ENCODE results near the gene BTBD7.

The BTBD7 gene

GRCh38 chr14:93330609-93331000 lies 2.2 kb downstream of the BTBD7 start:
- DNase-seq, result no peak

GRCh38 chr14:93329965-93330608 lies 2.7 kb downstream of the BTBD7 start:
- no peak for DNase-seq

- no peak for DNase-seq
Observed at GRCh38 chr14:93328546-93328945, 4.3 kb downstream of the BTBD7 start.

GRCh38 chr14:93326196-93326595 lies 6.6 kb downstream of the BTBD7 start:
- DNase-seq, result no peak

GRCh38 chr14:93323600-93324174 lies 9.1 kb downstream of the BTBD7 start:
- DNase-seq, result no peak

GRCh38 chr14:93322929-93323599 lies 9.8 kb downstream of the BTBD7 start:
- DNase-seq, result peak; percentile 81

GRCh38 chr14:93320489-93320888 lies 12.3 kb downstream of the BTBD7 start:
- DNase-seq, result no peak

GRCh38 chr14:93319958-93320357 lies 12.9 kb downstream of the BTBD7 start:
- DNase-seq, result peak; percentile 42

- no peak for DNase-seq
Observed at GRCh38 chr14:93319494-93319893, 13.3 kb downstream of the BTBD7 start.

- DNase-seq, result no peak
Observed at GRCh38 chr14:93318927-93319326, 13.9 kb downstream of the BTBD7 start.

- DNase-seq, result peak; percentile 82
Observed at GRCh38 chr14:93317875-93318807, 14.7 kb downstream of the BTBD7 start.

GRCh38 chr14:93317210-93317874 lies 15.5 kb downstream of the BTBD7 start:
- DNase-seq, result peak; percentile 43

- no peak for DNase-seq
Observed at GRCh38 chr14:93316716-93317115, 16.1 kb downstream of the BTBD7 start.

GRCh38 chr14:93315575-93315974 lies 17.3 kb downstream of the BTBD7 start:
- DNase-seq, result no peak

- no peak for DNase-seq
Observed at GRCh38 chr14:93311082-93311481, 21.8 kb downstream of the BTBD7 start.

GRCh38 chr14:93309427-93309966 lies 23.3 kb downstream of the BTBD7 start:
- peak; percentile 56 for DNase-seq

GRCh38 chr14:93308686-93309345 lies 24.0 kb downstream of the BTBD7 start:
- DNase-seq, result no peak

GRCh38 chr14:93306812-93307211 lies 26.0 kb downstream of the BTBD7 start:
- DNase-seq, result no peak

GRCh38 chr14:93305725-93306418 lies 27.0 kb downstream of the BTBD7 start:
- peak; percentile 73 for DNase-seq

GRCh38 chr14:93304771-93305170 lies 28.1 kb downstream of the BTBD7 start:
- DNase-seq, result no peak

- peak; percentile 73 for DNase-seq
Observed at GRCh38 chr14:93303659-93304058, 29.2 kb downstream of the BTBD7 start.
